ENCODE data around the gene AFG1L. TPM values are rescaled to one million over a fixed set of nuclear protein-coding genes. Genes with fewer than 3 reads are reported as not detected.
"Not testable (repeated sequence)": the region's sequence is repeated elsewhere in the genome, so short reads cannot be mapped to it uniquely, and the experiment has no call there.

The AFG1L gene
- total and polyA plus RNA-seq, 7 donors = 2.4 to 10.4 (median 5.4) TPM

GRCh38 chr6:108559884-108560462 is 265.1 kb downstream of the AFG1L start:
- no peaks in the 10 kb centered on the region for H3K9me3 ChIP-seq
- peaks cover 41% of the 10 kb centered on the region for H3K4me1 ChIP-seq
- 0 to 1% (median 0%) methylated on average over 39 to 64 of the region's 64 CpGs for WGBS, 3 donors
- H3K27ac ChIP-seq = peak overlapping the region; percentile 95
- DNase-seq = peak; percentile 74 to 90
- intact Hi-C loops (cut with DNase I) = loop anchor here (5.0 kb wide), 7 partner anchors 32 to 512 kb away; no protein-coding TSS in a partner anchor
- H3K27me3 ChIP-seq (ENCODE audit: insufficient read depth in 3 of 3, low read length in 2 of 3) = no peaks in the 10 kb centered on the region
- H3K4me3 ChIP-seq = peak overlapping the region; percentile 76
- H3K36me3 ChIP-seq (ENCODE audit: insufficient read depth in 1 of 2, low read depth in 1 of 2) = no peaks in the 10 kb centered on the region
- no peak for TF ChIP-seq CTCF (IDR thresholded peaks at IDR 0.05)
- peak; percentile 20 to 42 (median 38) for ATAC-seq

- no peaks in the 10 kb centered on the region for H3K9me3 ChIP-seq
- peak within 1 kb of the TSS; percentile 95 for H3K27ac ChIP-seq
- no peak for TF ChIP-seq CTCF (IDR thresholded peaks at IDR 0.05)
- peak; percentile 92 to 96 for DNase-seq
- ATAC-seq = peak; percentile 57 to 64 (median 62)
- no peaks in the 10 kb centered on the region for H3K36me3 ChIP-seq (ENCODE audit: insufficient read depth in 1 of 2, low read depth in 1 of 2)
- H3K4me1 ChIP-seq = peaks cover 41% of the 10 kb centered on the region
- H3K27me3 ChIP-seq (ENCODE audit: insufficient read depth in 3 of 3, low read length in 2 of 3) = no peaks in the 10 kb centered on the region
- H3K4me3 ChIP-seq = peak within 1 kb of the TSS; percentile 76
- intact Hi-C loops (cut with DNase I) = loop anchor here (5.0 kb wide), 4 partner anchors 47 to 222 kb away; no protein-coding TSS in a partner anchor
- WGBS, 3 donors = 1 to 7% (median 4%) methylated on average over 27 to 109 of the region's 110 CpGs
Observed at GRCh38 chr6:108560463-108561308, 265.8 kb downstream of the AFG1L start, which contains the start of gene FOXO3. TSS of gene FOXO3 (plus strand) at chr6:108560917. CDS start at chr6:108561209, 292 bp downstream.

GRCh38 chr6:108561309-108561647 is 266.4 kb downstream of the AFG1L start:
- 0 to 1% methylated on average over 14 to 28 of the region's 40 CpGs; no CpG with 5 or more reads in 1 of the 3 donors for WGBS, 3 donors
- H3K27ac ChIP-seq = peak overlapping the region; percentile 95
- not testable (repeated sequence) for ATAC-seq; H3K36me3 ChIP-seq (ENCODE audit: insufficient read depth in 1 of 2, low read depth in 1 of 2); H3K9me3 ChIP-seq; H3K27me3 ChIP-seq (ENCODE audit: insufficient read depth in 3 of 3, low read length in 2 of 3); DNase-seq
- peak overlapping the region; percentile 76 for H3K4me3 ChIP-seq
- intact Hi-C loops (cut with DNase I) = loop anchor here (5.0 kb wide), 4 partner anchors 46 to 221 kb away; no protein-coding TSS in a partner anchor
- H3K4me1 ChIP-seq = peaks cover 41% of the 10 kb centered on the region

- no peak for TF ChIP-seq CTCF (IDR thresholded peaks at IDR 0.05)
- intact Hi-C loops (cut with DNase I) = loop anchor here (5.0 kb wide), 4 partner anchors 45 to 220 kb away; no protein-coding TSS in a partner anchor
- ATAC-seq = no peak
- Histone ChIP-seq H3K4me3 (peak overlapping the region; percentile 76), H3K4me1 (peaks cover 41% of the 10 kb centered on the region), H3K36me3 (ENCODE audit: insufficient read depth in 1 of 2, low read depth in 1 of 2) (peaks cover under 1 to 4% of the 10 kb centered on the region in 2 donors), H3K27ac (peak overlapping the region; percentile 95), H3K9me3 (no peaks in the 10 kb centered on the region), H3K27me3 (ENCODE audit: insufficient read depth in 3 of 3, low read length in 2 of 3) (no peaks in the 10 kb centered on the region)
- peak; percentile 33 to 71 for DNase-seq
- 5% methylated on average over 46 of the region's 46 CpGs for WGBS, 3 donors
Observed at GRCh38 chr6:108561742-108562502, 267.1 kb downstream of the AFG1L start.
